Astrocyte of the cerebellum (primary cell): Measurements from ENCODE around the gene PIP5K1C.

Experiments
- DNase-seq: peaks from one replicate; pipeline ENCODE4 v3.0.0-alpha.2; 2011; ENCODE audit warnings: low read depth
- H3K4me3 ChIP-seq: 2 replicates; pipeline ENCODE4 v1.5.1; 2011; ENCODE audit warnings: mild to moderate bottlenecking, low read depth, low read length, moderate library complexity
- CTCF ChIP-seq: IDR thresholded peaks from 2 replicates; pipeline ENCODE4 v1.5.1; 2012; ENCODE audit warnings: low read length, low read depth, moderate library complexity, mild to moderate bottlenecking; ENCODE audit errors: missing control alignments
- in situ Hi-C: cut with HindIII; loops from 2 replicates; pipeline ENCODE4 v1.10.0; 2017; ENCODE audit warnings: low sequenced_read_pairs

The PIP5K1C gene

GRCh38 chr19:3638208-3639193, 61.8 kb downstream of the PIP5K1C start:
- H3K4me3 ChIP-seq: no peak overlapping the region
- DNase-seq: no peak
- no peak for TF ChIP-seq CTCF
- in situ Hi-C loops: no loop called here

GRCh38 chr19:3637621-3638020, 62.6 kb downstream of the PIP5K1C start:
- in situ Hi-C loops: no loop called here
- TF ChIP-seq CTCF: no peak

GRCh38 chr19:3636962-3637361, 63.3 kb downstream of the PIP5K1C start:
- H3K4me3 ChIP-seq: no peak overlapping the region
- TF ChIP-seq CTCF: no peak
- DNase-seq: no peak
- in situ Hi-C loops: no loop called here

More at GRCh38 chr19:3637621-3638020, 62.6 kb downstream of the PIP5K1C start:
- no peak for DNase-seq
- H3K4me3 ChIP-seq: no peak overlapping the region

GRCh38 chr19:3636506-3636905, 63.8 kb downstream of the PIP5K1C start:
- TF ChIP-seq CTCF: no peak
- no peak for DNase-seq
- in situ Hi-C loops: no loop called here
- H3K4me3 ChIP-seq: no peak overlapping the region

- TF ChIP-seq CTCF: no peak
- in situ Hi-C loops: no loop called here
- no peak overlapping the region for H3K4me3 ChIP-seq
- DNase-seq: no peak
These were observed 65.7 kb downstream of the PIP5K1C start for GRCh38 chr19:3634496-3635045.

GRCh38 chr19:3633559-3633988, 66.7 kb downstream of the PIP5K1C start:
- H3K4me3 ChIP-seq: no peak overlapping the region
- in situ Hi-C loops: no loop called here
- no peak for DNase-seq
- TF ChIP-seq CTCF: no peak
